ENCODE measurements around the gene ZFP14.

DNA sequence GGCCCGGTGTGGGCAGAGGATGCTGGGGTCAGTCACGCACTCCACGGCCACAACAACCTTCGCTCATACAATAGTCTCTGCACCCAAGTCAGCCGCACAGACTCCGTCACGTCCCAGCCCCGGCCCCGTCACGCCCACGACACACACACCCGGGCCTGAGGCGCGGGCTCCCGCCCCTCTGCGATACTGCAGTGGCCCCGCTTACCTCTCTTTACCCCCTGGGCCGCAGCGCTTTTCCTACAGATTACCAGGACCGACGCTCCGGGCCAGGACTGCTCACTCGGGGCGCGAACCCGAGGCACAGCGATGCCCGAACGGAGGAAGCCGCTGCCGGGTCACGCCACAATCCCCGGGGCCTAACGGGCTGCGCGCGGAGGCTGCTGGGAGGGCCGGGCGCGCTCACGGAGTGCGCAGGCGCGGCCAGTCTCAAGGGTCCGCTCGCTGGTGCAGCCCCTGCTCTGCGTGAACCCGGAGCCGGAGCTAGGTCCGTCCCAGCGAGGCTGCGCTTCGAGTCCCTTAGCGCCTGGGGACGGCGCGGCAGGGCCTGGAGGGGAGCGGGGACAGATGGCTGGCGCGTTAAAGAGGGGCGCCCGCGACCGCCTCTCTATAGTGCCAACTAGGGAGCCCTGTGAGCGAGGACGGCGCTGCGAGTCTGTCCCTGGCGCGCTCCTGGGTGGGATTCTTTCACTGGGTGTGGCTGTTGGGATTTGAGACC lies 39.4 kb upstream of the ZFP14 start, which contains the start of gene ZFP82:
- TF ChIP-seq, protein P1, sequence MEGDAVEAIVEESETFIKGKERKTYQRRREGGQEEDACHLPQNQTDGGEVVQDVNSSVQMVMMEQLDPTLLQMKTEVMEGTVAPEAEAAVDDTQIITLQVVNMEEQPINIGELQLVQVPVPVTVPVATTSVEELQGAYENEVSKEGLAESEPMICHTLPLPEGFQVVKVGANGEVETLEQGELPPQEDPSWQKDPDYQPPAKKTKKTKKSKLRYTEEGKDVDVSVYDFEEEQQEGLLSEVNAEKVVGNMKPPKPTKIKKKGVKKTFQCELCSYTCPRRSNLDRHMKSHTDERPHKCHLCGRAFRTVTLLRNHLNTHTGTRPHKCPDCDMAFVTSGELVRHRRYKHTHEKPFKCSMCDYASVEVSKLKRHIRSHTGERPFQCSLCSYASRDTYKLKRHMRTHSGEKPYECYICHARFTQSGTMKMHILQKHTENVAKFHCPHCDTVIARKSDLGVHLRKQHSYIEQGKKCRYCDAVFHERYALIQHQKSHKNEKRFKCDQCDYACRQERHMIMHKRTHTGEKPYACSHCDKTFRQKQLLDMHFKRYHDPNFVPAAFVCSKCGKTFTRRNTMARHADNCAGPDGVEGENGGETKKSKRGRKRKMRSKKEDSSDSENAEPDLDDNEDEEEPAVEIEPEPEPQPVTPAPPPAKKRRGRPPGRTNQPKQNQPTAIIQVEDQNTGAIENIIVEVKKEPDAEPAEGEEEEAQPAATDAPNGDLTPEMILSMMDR (conservative IDR thresholded peaks at IDR 0.05 in 1 of 2, IDR thresholded peaks at IDR 0.05 in 1 of 2; ENCODE audit: extremely low read depth in 1 of 2, insufficient read depth in 1 of 2, low read depth in 1 of 2, low read length in 2 of 2), result no peak
- TF ChIP-seq EZH2 (IDR thresholded peaks at IDR 0.05; ENCODE audit: borderline replicate concordance, low read length), result no peak
